GM20000 (cell line): Measurements from ENCODE around the gene MYO1D.

Experiments used
- DNase-seq: peaks from one replicate; pipeline ENCODE4 v3.0.0; 2012; ENCODE audit warnings: low spot score
- CTCF ChIP-seq: IDR thresholded peaks from 2 replicates; pipeline ENCODE4 v1.5.1; 2012; ENCODE audit warnings: mild to moderate bottlenecking, control low read depth; ENCODE audit errors: extremely low read depth, missing control alignments

The MYO1D gene

GRCh38 chr17:32492264-32492589 lies 384.7 kb downstream of the MYO1D start:
- TF ChIP-seq CTCF, result no peak
- no peak for DNase-seq

DNA sequence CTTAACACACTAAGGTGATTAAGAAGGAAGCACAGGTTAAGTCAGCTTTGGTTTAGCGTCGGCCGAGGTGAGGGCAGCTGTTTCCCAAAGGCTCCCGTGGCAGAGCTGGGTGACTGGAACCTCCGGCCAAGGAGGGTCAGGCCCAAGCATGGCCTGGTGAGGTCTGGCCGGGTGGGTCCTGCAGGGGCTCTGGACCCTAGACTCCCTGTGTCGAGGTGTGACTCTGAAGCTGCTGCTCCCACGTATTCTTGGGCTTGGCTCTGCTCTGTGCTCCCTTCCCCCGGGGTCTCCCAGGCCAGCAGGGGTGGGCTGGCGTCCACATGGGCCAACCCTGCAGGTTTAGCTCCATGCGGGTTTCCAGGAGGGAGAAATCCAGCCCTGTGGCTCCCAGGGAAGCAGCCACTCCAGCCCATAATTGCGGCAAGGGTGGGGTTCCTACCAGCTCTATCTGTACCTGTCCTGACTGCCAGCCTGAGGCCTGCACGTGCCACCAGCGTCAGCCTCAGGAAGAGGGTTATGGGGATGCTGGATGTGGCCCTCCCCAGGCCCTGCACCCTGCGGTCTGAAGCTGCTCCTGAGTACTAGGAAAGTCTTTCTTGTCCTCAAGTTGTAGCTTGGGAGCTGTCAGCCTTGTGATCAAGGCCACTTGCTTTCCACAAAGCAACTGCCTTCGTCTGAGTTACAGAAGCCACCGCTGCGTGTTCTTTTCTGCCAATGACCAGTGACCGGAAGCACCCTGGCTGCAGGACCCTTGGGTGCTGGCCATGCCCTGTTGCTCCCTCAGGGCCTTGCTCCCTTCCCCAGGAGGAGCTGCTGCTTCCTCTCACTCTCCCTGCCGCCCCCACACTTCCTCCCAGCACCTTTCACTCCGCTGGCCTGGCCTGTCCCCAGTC lies 385.3 kb downstream of the MYO1D start:
- peak; percentile 73 for DNase-seq
- TF ChIP-seq CTCF, result no peak

- no peak for TF ChIP-seq CTCF
- DNase-seq, result no peak
Measured at GRCh38 chr17:32490101-32490482, 386.8 kb downstream of the MYO1D start.

DNA sequence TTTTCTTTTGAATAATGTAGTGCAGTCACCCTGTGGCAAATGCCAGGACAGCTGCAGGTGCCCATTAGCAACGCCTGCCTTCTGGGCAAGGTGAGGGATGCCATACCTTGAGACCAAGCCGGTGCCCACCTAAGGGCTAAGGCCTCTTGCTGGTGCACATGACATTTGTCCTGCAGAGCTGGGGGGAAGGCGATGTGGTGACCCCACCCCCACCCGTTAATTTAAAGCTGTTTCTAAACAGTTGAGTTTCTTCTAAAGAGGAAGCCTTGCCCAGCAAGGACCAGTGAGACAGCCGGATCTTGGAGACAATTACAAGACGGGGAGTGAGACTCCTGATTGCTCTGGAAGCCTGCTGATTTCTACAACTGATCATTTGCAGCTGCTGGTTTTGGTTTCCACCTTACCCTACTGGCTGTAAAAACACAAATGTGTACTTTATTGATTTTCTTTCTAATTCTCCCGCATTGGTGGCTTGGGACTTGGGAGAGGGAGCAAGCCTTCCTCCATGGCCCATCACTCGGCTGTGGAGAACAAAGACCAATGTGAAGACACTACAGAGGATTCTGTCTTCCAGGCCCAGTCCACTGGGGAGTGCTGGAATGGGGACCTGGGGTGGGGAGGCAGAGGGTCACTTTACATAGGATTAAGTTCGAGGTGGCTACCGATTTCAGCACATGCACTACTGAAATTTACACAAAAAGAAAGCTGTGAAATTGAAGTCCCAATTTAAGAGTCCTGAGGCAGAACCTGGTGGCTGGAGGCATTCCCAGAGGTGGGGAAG lies 387.4 kb downstream of the MYO1D start:
- TF ChIP-seq CTCF, result no peak
- DNase-seq, result peak; percentile 44

DNA sequence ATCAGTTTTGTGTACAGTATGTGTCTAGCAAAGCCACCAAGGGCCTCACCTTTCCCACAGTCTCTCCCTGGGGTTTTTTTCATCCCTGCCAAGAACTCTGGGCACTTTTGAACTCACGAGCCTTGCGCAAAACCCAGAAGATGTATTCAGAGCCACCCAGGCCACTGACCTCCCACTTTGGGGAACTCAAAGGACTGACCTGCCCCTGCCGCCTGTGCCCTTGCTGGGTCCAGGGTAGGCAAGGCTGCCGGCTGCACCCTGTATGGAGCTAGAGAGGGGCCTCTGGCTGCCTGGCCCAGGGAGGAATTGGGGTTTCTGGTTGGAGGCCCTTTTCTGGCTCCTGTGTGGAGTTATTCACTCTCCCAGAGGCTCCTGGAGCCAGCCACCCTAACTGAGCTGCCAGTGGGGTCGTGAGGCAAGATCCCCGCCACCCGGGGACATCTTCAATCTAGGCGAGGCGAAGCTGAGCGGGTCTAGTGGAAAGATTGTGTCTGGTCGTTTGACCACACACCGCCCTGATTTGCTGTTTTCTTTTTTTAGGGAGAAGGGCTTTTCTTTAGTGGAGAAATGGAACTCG lies 388.2 kb downstream of the MYO1D start:
- DNase-seq, result no peak
- no peak for TF ChIP-seq CTCF

DNA sequence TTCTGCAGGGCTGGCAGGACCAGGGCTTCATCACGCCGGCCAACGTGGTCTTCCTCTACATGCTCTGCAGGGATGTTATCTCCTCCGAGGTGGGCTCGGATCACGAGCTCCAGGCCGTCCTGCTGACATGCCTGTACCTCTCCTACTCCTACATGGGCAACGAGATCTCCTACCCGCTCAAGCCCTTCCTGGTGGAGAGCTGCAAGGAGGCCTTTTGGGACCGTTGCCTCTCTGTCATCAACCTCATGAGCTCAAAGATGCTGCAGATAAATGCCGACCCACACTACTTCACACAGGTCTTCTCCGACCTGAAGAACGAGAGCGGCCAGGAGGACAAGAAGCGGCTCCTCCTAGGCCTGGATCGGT lies 388.8 kb downstream of the MYO1D start:
- TF ChIP-seq CTCF, result no peak
- DNase-seq, result no peak
